HCT116 (cell line): ENCODE data around the gene ATP8A1. TPM values are rescaled to one million over a fixed set of nuclear protein-coding genes. Genes with fewer than 3 reads are reported as not detected.

ENCODE experiments used
- ATAC-seq: fragments of 200-7000 bp; cut with Tn5 transposase; 2 replicates; pipeline ENCODE4 v1.9.1; 2020; ENCODE audit warnings: mild to moderate bottlenecking, moderate library complexity
- BruUV-seq: library from RNA; stranded (reverse); fragments of 400-500 nt; replicated peaks from 2 replicates; lab custom pipeline; 2021; lab: Mats Ljungman, UMichigan
- CTCF ChIA-PET: fragments of 300-600 bp; sonication (Branson Sonifier 250); formaldehyde crosslinking; loops from one replicate; lab custom pipeline; 2021; ENCODE audit warnings: antibody characterized with exemption; lab: Charles Lee
- POLR2A ChIA-PET: fragments of 300-600, 350-600 bp; sonication (Branson Sonifier 250); formaldehyde crosslinking; loops from one replicate; lab custom pipeline; 2021; ENCODE audit warnings: antibody characterized with exemption; lab: Charles Lee
- RAD21 ChIA-PET, 2 experiments: fragments of 300-600 bp; sonication (Branson Sonifier 250); formaldehyde crosslinking; loops; one replicate each; lab custom pipeline; 2023; ENCODE audit warnings: low total read pairs in 2 of 2; ENCODE audit not compliant: uncharacterized antibody in 2 of 2, unreplicated experiment in 2 of 2, low non-redundant PET in 1 of 2; lab: Charles Lee
- DNase-seq: peaks from one replicate; pipeline ENCODE4 v3.0.0-alpha.2; 2010; ENCODE audit warnings: low read depth, low spot score
- H2AFZ ChIP-seq: fragments of 200-600 bp; shearing (Covaris generic), sonication (generic); 2 replicates; pipeline ENCODE4 v1.6.1; 2017; ENCODE audit warnings: low read depth, mixed run types, mixed read lengths, antibody characterized with exemption, low read length; ENCODE audit not compliant: poor library complexity, severe bottlenecking
- H3K27ac ChIP-seq: 2 replicates; pipeline ENCODE4 v1.5.1; 2012; ENCODE audit warnings: low read depth, low read length
- H3K27me3 ChIP-seq: fragments of 200-600 bp; sonication (generic); 2 replicates; pipeline ENCODE4 v1.6.1; 2016; ENCODE audit warnings: mixed run types, low read length, mixed read lengths; ENCODE audit not compliant: insufficient read depth
- H3K36me3 ChIP-seq, 2 experiments: fragments of 200-500 bp in 1 of 2; fragments of 200-600 bp in 1 of 2; sonication (Bioruptor generic) in 1 of 2; sonication (generic) in 1 of 2; 2 replicates each; pipeline versions ENCODE4 v1.5.1 to v1.6.1; 2014 to 2016; ENCODE audit warnings: low read length in 2 of 2, inconsistent platforms in 1 of 2, mixed read lengths in 1 of 2, mixed run types in 1 of 2; ENCODE audit not compliant: insufficient read depth in 2 of 2, control insufficient read depth in 1 of 2
- H3K4me1 ChIP-seq, 2 experiments: fragments of 200-600 bp in 1 of 2; sonication (generic) in 1 of 2; 2 replicates each; pipeline versions ENCODE4 v1.5.1 to v1.6.1; 2012 to 2017; ENCODE audit warnings: low read length in 2 of 2, inconsistent platforms in 1 of 2, mild to moderate bottlenecking in 1 of 2, mixed read lengths in 1 of 2, mixed run types in 1 of 2, moderate library complexity in 1 of 2; ENCODE audit not compliant: insufficient read depth in 2 of 2, control insufficient read depth in 1 of 2
- H3K4me2 ChIP-seq: fragments of 200-600 bp; sonication (generic); 2 replicates; pipeline ENCODE4 v1.6.1; 2017; ENCODE audit warnings: mixed run types, low read length, mixed read lengths
- H3K4me3 ChIP-seq, 2 experiments: fragments of 200-600 bp in 1 of 2; sonication (generic) in 1 of 2; replicated peaks in 1 of 2; 2 replicates each; pipeline ENCODE4 v1.5.1; 2011 to 2016; ENCODE audit warnings: low read length in 2 of 2, control low read depth in 1 of 2, low read depth in 1 of 2, mild to moderate bottlenecking in 1 of 2, mixed read lengths in 1 of 2, mixed run types in 1 of 2
- H3K79me2 ChIP-seq: fragments of 200-600 bp; sonication (generic); 2 replicates; pipeline ENCODE4 v1.6.1; 2017; ENCODE audit warnings: mild to moderate bottlenecking, mixed run types, low read length, moderate library complexity, mixed read lengths; ENCODE audit not compliant: insufficient read depth
- H3K9ac ChIP-seq: fragments of 200-600 bp; sonication (generic); 2 replicates; pipeline ENCODE4 v1.6.1; 2016; ENCODE audit warnings: low read length, mixed read lengths
- H3K9me2 ChIP-seq: fragments of 200-600 bp; sonication (generic), shearing (Covaris generic); 2 replicates; pipeline ENCODE4 v1.6.1; 2017; ENCODE audit warnings: mixed run types, mild to moderate bottlenecking, moderate library complexity; ENCODE audit not compliant: insufficient read depth
- H3K9me3 ChIP-seq, 2 experiments: fragments of 200-500 bp in 1 of 2; fragments of 200-600 bp in 1 of 2; sonication (Bioruptor generic) in 1 of 2; sonication (generic) in 1 of 2; 2 replicates each; pipeline ENCODE4 v1.6.1; 2014 to 2017; ENCODE audit warnings: low read length in 2 of 2, mixed read lengths in 2 of 2, inconsistent platforms in 1 of 2, low read depth in 1 of 2, mild to moderate bottlenecking in 1 of 2, mixed run types in 1 of 2, moderate library complexity in 1 of 2; ENCODE audit not compliant: control insufficient read depth in 1 of 2, insufficient read depth in 1 of 2
- H4K20me1 ChIP-seq: fragments of 200-600 bp; sonication (generic), shearing (Covaris generic); 2 replicates; pipeline ENCODE4 v1.6.1; 2017; ENCODE audit warnings: mixed run types, mild to moderate bottlenecking, moderate library complexity; ENCODE audit not compliant: insufficient read depth
- ATF3 ChIP-seq: IDR thresholded peaks from 2 replicates; pipeline ENCODE4 v1.6.1; 2012
- EZH2 ChIP-seq: fragments of 200-600 bp; sonication (generic); IDR thresholded peaks from 2 replicates; pipeline ENCODE4 v1.6.1; 2017; ENCODE audit warnings: antibody characterized with exemption, mixed run types
- SP1 ChIP-seq: IDR thresholded peaks from 2 replicates; pipeline ENCODE4 v1.6.1; 2012; ENCODE audit warnings: low read depth
- TCF7L2 ChIP-seq: IDR thresholded peaks from 2 replicates; pipeline ENCODE4 v1.7.0; 2011; ENCODE audit warnings: borderline replicate concordance, inconsistent platforms; ENCODE audit not compliant: insufficient read depth, insufficient read length; ENCODE audit errors: extremely low read depth
- ZFX ChIP-seq: fragments of 450-650 bp; IDR thresholded peaks from 2 replicates; pipeline ENCODE4 v1.6.1; 2017
- intact Hi-C: fragments of 100-400 bp; cut with micrococcal nuclease; formaldehyde crosslinking; loops from 2 replicates; pipeline ENCODE4 v1.10.0; 2022
- total RNA-seq: library from RNA; stranded (reverse); gene quantifications from one replicate; pipeline ENCODE4 v1.2.1, GENCODE V29; 2021; ENCODE audit not compliant: unreplicated experiment

The ATP8A1 gene
- total RNA-seq, 1 experiment from 2014 or later = 1.9 TPM

DNA sequence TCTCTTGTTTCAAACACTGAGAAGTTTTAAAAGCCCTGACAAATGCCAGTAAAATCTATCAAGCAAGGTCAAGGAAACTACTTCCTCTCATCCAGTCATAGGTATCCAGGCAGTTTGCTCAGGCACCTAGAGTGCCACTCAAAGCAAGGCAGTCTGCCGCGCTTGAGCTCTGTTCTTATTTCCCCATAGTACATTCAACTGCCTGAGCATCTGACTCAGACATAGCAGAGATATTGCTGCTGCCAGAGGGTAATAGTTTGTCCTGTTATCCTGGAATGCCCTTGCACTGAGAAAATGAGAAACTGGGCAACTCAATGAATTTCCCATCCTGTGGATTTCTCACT is 16.1 kb upstream of the ATP8A1 start:
- Histone ChIP-seq H3K9ac (no peak overlapping the region), H2AFZ (no peak overlapping the region), H3K9me2 (no peaks in the 10 kb centered on the region), H3K79me2 (no peaks in the 10 kb centered on the region), H3K9me3 (no peaks in the 10 kb centered on the region), H3K4me1 (no peaks in the 10 kb centered on the region), H3K36me3 (no peaks in the 10 kb centered on the region), H3K4me2 (no peak overlapping the region), H3K27ac (no peak overlapping the region), H3K4me3 (no peak overlapping the region), H4K20me1 (no peaks in the 10 kb centered on the region), H3K27me3 (peaks cover 37% of the 10 kb centered on the region)
- no peak for DNase-seq
- CTCF ChIA-PET = no interaction called here
- intact Hi-C loops = no loop called here
- POLR2A ChIA-PET = no interaction called here
- RAD21 ChIA-PET = no interaction called here
- no TSS peak for BruUV-seq
- no peak for ATAC-seq
- no peak for TF ChIP-seq ATF3

- Histone ChIP-seq H3K4me1 (no peaks in the 10 kb centered on the region), H3K9me2 (no peaks in the 10 kb centered on the region), H3K9ac (no peak overlapping the region), H3K36me3 (no peaks in the 10 kb centered on the region), H3K79me2 (no peaks in the 10 kb centered on the region), H4K20me1 (no peaks in the 10 kb centered on the region), H3K4me3 (no peak overlapping the region), H2AFZ (no peak overlapping the region), H3K9me3 (no peaks in the 10 kb centered on the region), H3K4me2 (no peak overlapping the region), H3K27ac (no peak overlapping the region), H3K27me3 (peaks cover 42% of the 10 kb centered on the region)
- TF ChIP-seq ZFX = no peak
- no peak for TF ChIP-seq EZH2
- TF ChIP-seq TCF7L2 = no peak
- no peak for TF ChIP-seq SP1
- no TSS peak for BruUV-seq
- intact Hi-C loops = no loop called here
- ATAC-seq (no peak), DNase-seq (no peak)
- ChIA-PET POLR2A (no interaction called here), CTCF (no interaction called here), RAD21 (no interaction called here)
These were observed 15.6 kb upstream of the ATP8A1 start for GRCh38 chr4:42672359-42673081.
